ENCODE data around the gene CCL21.

CCL21 gene

GRCh38 chr9:34675048-34675714 is 34.8 kb downstream of the CCL21 start:
- intact Hi-C loops (cut with DNase I) = no loop called here
- DNase-seq = peak in 7 of 10 donors; percentile 35 to 92 (median 48)

DNA sequence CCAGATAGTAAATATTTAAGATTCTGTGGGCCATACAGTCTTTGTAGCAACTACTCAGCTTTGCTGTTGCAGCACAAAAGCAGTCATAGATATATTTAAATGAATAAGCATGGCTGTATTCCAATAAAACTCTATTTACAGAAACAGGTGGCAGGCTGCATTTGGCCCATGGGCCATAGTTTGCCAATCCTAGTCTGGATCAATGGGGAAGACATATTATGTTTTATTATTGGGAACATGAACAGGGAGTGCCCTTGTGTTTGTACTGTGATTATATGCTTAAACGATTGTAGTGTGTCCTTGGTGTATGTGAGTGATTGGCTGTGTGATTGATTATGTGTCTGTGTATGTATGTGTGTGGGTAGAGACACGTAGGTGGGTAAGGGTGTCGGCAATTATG is 35.5 kb downstream of the CCL21 start:
- DNase-seq = no peak
- intact Hi-C loops (cut with DNase I) = no loop called here

DNA sequence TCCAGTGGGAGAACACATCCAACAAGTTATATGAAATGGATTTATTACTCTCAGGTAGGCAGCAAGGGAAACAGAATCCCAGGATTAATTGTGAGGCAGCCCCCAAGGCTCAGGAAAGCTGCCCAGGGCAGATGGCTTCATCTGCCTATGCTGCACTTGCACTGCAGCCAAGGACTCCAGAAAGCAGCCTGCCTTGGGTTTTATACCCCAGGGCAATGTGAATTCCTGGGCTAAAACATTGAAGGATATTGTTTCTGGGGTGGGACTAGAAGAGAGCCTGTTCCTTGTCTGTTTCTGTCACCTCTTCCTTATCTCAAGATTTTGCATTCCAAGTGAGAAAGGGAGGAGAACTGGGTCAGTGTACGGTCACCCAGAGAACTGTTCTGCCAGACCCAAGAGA is 38.6 kb downstream of the CCL21 start:
- intact Hi-C loops (cut with DNase I) = no loop called here
- peak in 1 of 10 donors; percentile 9 for DNase-seq

DNA sequence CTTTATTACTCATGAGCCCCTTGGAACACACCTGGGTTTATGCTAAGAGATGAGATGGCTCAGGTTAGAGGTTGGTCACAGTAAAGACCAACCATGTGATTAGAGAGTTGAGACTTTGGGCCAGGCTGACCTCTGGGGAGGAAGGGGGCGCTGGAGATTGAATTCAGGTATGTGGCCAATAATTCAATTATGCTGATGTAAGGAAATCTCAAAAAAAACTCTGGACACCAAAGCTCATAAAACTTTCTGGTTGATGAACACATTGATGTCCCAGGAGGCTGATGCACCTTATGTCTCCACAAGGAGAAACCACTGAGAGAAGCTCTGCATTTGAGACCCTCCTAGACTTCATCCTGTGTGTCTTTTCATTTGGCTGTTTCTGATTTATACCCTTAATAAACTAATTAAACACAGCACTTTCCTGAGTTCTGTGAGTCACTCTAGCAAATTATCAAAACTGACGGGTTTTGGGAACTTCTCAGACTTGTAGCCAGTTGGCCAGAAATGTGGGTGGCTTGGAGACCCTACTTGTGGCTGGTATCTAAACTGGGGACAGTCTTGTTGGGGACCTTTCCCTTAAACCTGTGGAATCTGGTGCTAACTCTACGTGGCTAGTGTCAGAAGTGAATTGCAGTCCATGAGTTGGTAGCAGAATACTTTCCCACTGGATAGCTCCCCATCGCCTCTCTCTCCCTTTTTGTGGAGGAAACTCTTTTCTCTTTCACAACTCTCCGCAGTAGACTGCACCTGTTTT is 40.0 kb downstream of the CCL21 start:
- intact Hi-C loops (cut with DNase I) = no loop called here
- DNase-seq = peak in 1 of 10 donors; percentile 22

DNA sequence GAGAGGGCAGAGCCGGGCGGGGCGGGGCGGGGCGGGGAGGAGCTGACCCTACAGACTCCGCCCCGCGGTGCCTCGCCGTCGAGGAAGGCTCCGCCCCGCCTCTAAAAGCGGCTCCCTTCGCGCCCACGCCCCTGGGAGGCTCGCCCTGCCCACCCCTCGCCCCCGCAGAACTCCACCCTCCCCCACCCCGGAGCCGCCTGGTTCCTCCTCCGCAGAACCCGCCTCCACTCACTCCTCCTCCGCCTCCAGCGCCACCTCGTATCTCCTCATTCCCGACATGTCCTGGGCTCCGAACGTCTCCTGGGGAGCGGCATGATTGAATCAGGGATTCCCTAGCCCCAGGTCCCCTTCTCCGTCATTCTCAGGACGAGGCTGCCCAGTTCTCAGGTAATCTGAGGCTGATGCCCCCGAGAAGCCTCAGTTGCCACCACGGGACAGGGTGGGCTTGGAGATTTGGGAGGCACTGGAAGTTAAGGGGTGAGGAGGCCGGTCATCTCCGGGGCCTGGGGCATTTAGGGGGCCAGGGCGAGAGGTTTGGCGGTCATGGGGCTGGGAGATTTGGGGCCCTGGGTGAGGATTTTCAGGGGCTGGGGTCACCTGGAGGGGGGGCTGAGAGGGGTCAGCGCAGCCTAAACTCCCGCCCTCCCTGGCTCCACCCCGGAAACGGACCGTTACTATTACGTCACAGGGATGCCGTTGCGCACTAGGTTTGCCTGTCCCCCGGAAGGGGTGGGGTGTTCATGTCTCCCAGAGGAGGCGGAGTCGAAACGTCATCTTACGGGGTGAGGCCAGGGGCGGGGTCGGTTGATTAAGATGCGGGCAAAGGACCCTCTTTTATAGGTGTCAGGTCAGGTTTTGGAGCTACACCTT is 44.3 kb downstream of the CCL21 start:
- intact Hi-C loops (cut with DNase I) = loop anchor here (2.0 kb wide), 1 partner anchor 37 kb away; no protein-coding TSS in a partner anchor
- peak; percentile 90 to 99 (median 96) for DNase-seq

GRCh38 chr9:34665067-34665380 is 44.9 kb downstream of the CCL21 start:
- intact Hi-C loops (cut with DNase I) = loop anchor here (2.0 kb wide), 1 partner anchor 38 kb away; no protein-coding TSS in a partner anchor
- DNase-seq = peak in 1 of 10 donors; percentile 88

DNA sequence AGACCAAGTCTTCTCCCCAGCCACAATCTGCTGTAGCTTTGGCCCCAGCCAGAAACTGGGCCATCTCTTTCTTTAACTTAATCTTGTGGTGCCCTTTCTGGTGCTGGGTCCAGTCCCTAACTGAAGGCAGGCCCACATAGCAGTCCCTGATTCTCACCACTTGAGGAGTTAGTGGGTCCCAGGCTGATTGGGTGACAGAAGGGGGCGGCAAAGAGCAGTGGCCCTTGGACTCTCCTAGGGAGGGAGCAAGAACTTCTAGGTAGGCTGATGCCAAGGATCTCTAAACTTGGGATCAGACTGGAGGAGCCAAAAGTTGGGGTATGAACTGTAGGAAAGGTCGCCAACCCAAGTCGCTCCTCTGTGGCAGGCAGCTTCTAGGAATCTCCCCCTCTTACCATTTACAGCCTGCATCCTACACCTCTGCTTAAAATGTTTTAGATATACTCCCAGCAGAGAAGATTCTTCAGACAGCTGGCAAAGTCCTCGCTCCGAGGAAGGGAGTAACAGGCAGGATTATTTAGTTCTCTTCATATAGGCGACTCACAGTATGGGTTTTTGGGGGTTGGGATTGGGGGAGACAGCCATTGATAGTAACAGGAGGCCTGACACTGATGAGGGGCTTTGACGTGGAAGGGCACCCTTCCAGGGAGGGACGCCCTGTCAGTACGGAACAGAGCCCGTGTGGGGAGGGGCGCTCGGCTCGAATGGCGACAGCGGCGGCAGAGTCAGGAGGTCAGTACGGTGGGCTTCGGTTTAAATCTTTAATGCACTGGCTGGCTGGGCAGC is 45.5 kb downstream of the CCL21 start:
- intact Hi-C loops (cut with DNase I) = loop anchor here (2.0 kb wide), 1 partner anchor 38 kb away; no protein-coding TSS in a partner anchor
- peak; percentile 46 to 95 (median 76) for DNase-seq

- DNase-seq = no peak
- intact Hi-C loops (cut with DNase I) = no loop called here
Measured at GRCh38 chr9:34663303-34663605, 46.7 kb downstream of the CCL21 start.

DNA sequence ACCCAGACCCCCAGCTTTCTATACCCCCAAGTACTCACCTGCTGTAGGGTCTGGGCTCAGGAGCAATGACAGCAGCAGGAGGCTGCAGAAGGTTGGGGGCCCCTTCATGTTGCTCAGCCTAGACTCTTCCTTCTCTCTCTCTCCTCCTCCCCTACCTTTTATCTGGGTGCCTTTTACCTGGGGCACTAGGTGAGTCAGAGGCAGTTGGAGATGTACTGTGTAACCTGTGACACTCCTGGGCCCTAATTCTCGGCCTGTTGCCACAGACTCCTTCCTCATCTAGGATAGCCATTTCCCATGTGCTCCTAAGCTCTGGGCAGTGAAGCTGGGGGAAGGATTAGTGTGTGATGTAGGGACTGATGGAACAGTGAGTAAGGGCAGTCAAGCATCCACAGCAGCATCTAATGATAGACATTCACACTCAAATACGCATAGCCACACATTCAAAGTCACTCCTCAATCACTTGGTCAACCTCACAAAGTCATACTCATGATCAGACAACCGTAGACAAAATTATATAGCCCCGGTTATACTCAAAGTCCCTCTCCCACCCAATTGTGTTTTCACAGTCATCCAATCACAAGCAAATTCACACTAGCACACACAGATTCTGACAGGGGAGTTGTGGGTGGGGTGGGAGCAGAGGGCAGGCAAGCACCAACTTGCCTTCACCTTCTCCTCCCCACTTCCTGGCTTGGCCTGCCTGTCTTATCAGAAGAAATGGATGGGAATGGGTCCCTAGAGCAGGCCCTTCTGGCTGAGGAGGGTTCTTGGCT is 47.2 kb downstream of the CCL21 start, which contains the start of gene CCL27:
CCL27 (minus strand) TSS at position 132 of the 777 bp plus-strand sequence; CDS start at position 108, 24 bp downstream.
- DNase-seq = peak in 1 of 10 donors; percentile 16
- intact Hi-C loops (cut with DNase I) = no loop called here

DNA sequence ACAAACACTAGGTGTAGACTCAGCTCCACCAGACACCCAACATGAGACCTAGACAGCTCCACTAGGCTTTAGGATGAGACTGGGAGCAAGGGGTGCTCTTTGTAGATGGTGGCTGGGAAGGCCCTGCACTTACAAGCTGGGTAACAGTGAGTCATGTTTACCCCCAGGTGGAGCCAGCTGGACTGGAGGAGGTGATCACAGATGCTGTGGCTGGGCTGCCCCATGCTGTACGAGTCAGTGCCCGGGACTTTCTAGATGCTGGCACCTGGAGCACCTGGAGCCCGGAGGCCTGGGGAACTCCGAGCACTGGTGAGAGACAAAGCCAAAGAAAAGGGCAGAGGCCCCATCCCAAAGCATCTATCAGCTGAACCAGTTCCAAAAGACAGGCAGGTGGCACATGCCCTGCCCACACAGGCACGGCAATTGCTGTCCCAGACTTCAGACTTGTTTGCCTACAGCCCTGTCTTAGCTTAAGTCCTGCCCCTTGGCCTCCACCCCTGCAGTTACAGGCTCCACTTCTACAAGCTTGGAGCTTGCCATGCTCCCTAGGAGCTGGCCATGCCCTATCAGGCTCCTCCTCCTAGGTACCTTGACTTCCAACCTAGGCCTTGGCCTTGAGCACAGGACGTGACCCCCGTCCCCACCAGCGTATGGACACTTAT is 50.2 kb downstream of the CCL21 start:
- intact Hi-C loops (cut with DNase I) = no loop called here
- DNase-seq = peak in 1 of 10 donors; percentile 62

All from posterior cingulate gyrus (tissue), 11 donors.